Measurements from ENCODE around the gene MYO5C. TPM values are rescaled to one million over a fixed set of nuclear protein-coding genes. Genes with fewer than 3 reads are reported as not detected.

Gene MYO5C
- total and polyA plus RNA-seq, 2 of the 8 experiments (the other 6 are each of a cell fraction or from before 2014, with no cell fraction given) = 8.2 to 26.7 TPM

GRCh38 chr15:52207191-52207590 lies 88.4 kb downstream of the MYO5C start (continued):
- TF ChIP-seq SIN3A (conservative IDR thresholded peaks at IDR 0.05 in 1 of 2, IDR thresholded peaks at IDR 0.05 in 1 of 2; ENCODE audit: low read depth in 1 of 2, low read length in 2 of 2) (no peak), GABPA (IDR thresholded peaks at IDR 0.05; ENCODE audit: borderline replicate concordance, insufficient read depth, low read length) (no peak), CHD7 (IDR thresholded peaks at IDR 0.05; ENCODE audit: insufficient replicate concordance, low read length) (no peak), SP1 (IDR thresholded peaks at IDR 0.05; ENCODE audit: low read depth, low read length) (no peak), SAP30 (IDR thresholded peaks at IDR 0.05; ENCODE audit: insufficient read depth, insufficient replicate concordance, low read length) (no peak)

Data from H1 (cell line).